ENCODE measurements around the gene FKBP2. TPM values are rescaled to one million over a fixed set of nuclear protein-coding genes. Genes with fewer than 3 reads are reported as not detected.

Gene FKBP2
- total RNA-seq, 4 donors from 2014 or later: 20.2 to 54.7 (median 27.6) TPM

GRCh38 chr11:64251016-64251752 is 10.3 kb downstream of the FKBP2 start, which contains the start of gene PLCB3:
Gene PLCB3, plus strand, starts transcription at chr11:64251530. Its CDS starts 120 bp downstream, at chr11:64251650.
- TF ChIP-seq CTCF (IDR thresholded peaks at IDR 0.05 in 4 of 5, conservative IDR thresholded peaks at IDR 0.05 in 1 of 5) (peak; percentile 79 to 98 (median 94)), POLR2A (IDR thresholded peaks at IDR 0.05) (peak; percentile 82 to 86)
- in situ Hi-C loops (cut with MboI; ENCODE audit: low sequenced_read_pairs in 4 of 4) (no loop called here), intact Hi-C loops (cut with DNase I; ENCODE audit: low total_unique reads) (loop anchor here (1.0 kb wide), 4 partner anchors 18 to 54 kb away; partner anchors contain the start of gene ESRRA)
- H3K27me3 ChIP-seq: no peaks in the 10 kb centered on the region
- DNase-seq (no peak), ATAC-seq (peak; percentile 40 to 50)
- H3K27ac ChIP-seq: peak within 1 kb of the TSS; percentile 67 to 82 (median 76)
- no peaks in the 10 kb centered on the region for H3K9me3 ChIP-seq
- H3K36me3 ChIP-seq: peaks cover 0 to 10% of the 10 kb centered on the region in 2 donors
- H3K4me1 ChIP-seq: peaks cover 36 to 37% of the 10 kb centered on the region in 2 donors
- peak within 1 kb of the TSS; percentile 65 to 92 (median 78) for H3K4me3 ChIP-seq

GRCh38 chr11:64251753-64252002 is 10.8 kb downstream of the FKBP2 start:
- intact Hi-C loops (cut with DNase I; ENCODE audit: low total_unique reads): loop anchor here (1.0 kb wide), 4 partner anchors 18 to 54 kb away; partner anchors contain the start of gene ESRRA
- Histone ChIP-seq H3K36me3 (peaks cover 0 to 15% of the 10 kb centered on the region in 2 donors), H3K4me1 (peaks cover 36 to 37% of the 10 kb centered on the region in 2 donors), H3K9me3 (no peaks in the 10 kb centered on the region), H3K4me3 (peak overlapping the region; percentile 65 to 92 (median 78)), H3K27me3 (no peaks in the 10 kb centered on the region), H3K27ac (peak overlapping the region; percentile 67 to 82 (median 76))
- in situ Hi-C loops (cut with MboI; ENCODE audit: low sequenced_read_pairs in 4 of 4): no loop called here
- ATAC-seq: no peak
- no peak for DNase-seq
- TF ChIP-seq CTCF (IDR thresholded peaks at IDR 0.05 in 4 of 5, conservative IDR thresholded peaks at IDR 0.05 in 1 of 5): no peak
- TF ChIP-seq POLR2A (IDR thresholded peaks at IDR 0.05): peak in 1 of 2 donors; percentile 39

GRCh38 chr11:64252003-64252872 is 11.3 kb downstream of the FKBP2 start:
- Histone ChIP-seq H3K4me3 (peak overlapping the region; percentile 65 to 92 (median 78)), H3K27ac (peak overlapping the region; percentile 67 to 82 (median 76)), H3K4me1 (peaks cover 36 to 37% of the 10 kb centered on the region in 2 donors), H3K9me3 (no peaks in the 10 kb centered on the region), H3K36me3 (peaks cover 0 to 15% of the 10 kb centered on the region in 2 donors), H3K27me3 (no peaks in the 10 kb centered on the region)
- in situ Hi-C loops (cut with MboI; ENCODE audit: low sequenced_read_pairs in 4 of 4): no loop called here
- no peak for ATAC-seq
- intact Hi-C loops (cut with DNase I; ENCODE audit: low total_unique reads): no loop called here
- DNase-seq: no peak
- TF ChIP-seq POLR2A (IDR thresholded peaks at IDR 0.05) (no peak), CTCF (IDR thresholded peaks at IDR 0.05 in 4 of 5, conservative IDR thresholded peaks at IDR 0.05 in 1 of 5) (peak in 1 of 5 experiments; percentile 33)

DNA sequence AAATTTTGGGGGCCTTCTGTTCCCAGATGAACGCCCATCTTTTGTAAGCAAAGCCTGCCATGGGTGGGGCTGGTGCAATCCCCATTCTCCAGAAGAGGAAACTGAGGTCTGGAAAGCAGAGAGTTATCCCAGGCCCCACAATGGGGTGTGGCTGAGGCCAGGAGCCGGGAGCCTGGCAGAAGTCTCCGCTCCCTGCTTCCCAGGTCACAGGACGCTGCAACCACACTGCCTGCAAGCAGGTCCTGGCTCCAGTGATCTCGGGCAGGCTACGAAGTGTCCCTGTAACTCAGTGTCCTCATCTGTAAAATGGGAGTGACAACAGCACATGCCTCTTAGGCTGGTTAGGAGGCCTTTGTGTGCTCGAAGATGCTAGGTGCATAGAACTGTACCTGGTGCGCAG is 12.1 kb downstream of the FKBP2 start:
- in situ Hi-C loops (cut with MboI; ENCODE audit: low sequenced_read_pairs in 4 of 4) (no loop called here), intact Hi-C loops (cut with DNase I; ENCODE audit: low total_unique reads) (no loop called here)
- Histone ChIP-seq H3K4me1 (peaks cover 31% of the 10 kb centered on the region in 2 donors), H3K36me3 (peaks cover 0 to 17% of the 10 kb centered on the region in 2 donors), H3K4me3 (no peak overlapping the region), H3K27me3 (no peaks in the 10 kb centered on the region), H3K9me3 (no peaks in the 10 kb centered on the region), H3K27ac (peak overlapping the region in 3 of 4 donors; percentile 6 to 77 (median 34))
- DNase-seq (no peak), ATAC-seq (no peak)
- TF ChIP-seq POLR2A (IDR thresholded peaks at IDR 0.05): no peak
- no peak for TF ChIP-seq CTCF (IDR thresholded peaks at IDR 0.05 in 4 of 5, conservative IDR thresholded peaks at IDR 0.05 in 1 of 5)

Data from gastrocnemius medialis (tissue), 4 donors.